CD4-positive, alpha-beta T cell (primary cell): Measurements from ENCODE around the gene C10orf120. TPM values are rescaled to one million over a fixed set of nuclear protein-coding genes. Genes with fewer than 3 reads are reported as not detected.

Experiments used
- ATAC-seq: fragments of 200-7000 bp; cut with Tn5 transposase; one replicate; pipeline ENCODE4 v1.10.0; 2022; ENCODE audit warnings: mild to moderate bottlenecking; ENCODE audit not compliant: poor library complexity
- CTCF ChIA-PET: fragments of 350-600 bp; sonication (Branson Sonifier 250); formaldehyde crosslinking; loops from one replicate; lab custom pipeline; 2021; ENCODE audit warnings: antibody characterized with exemption, inconsistent platforms; lab: Charles Lee
- POLR2A ChIA-PET: fragments of 350-600 bp; sonication (Branson Sonifier 250); formaldehyde crosslinking; loops from one replicate; lab custom pipeline; 2021; ENCODE audit warnings: antibody characterized with exemption, inconsistent platforms; lab: Charles Lee
- DNase-seq, 14 experiments: peaks; one replicate each; pipeline ENCODE4 v3.0.0-alpha.2; 2013 to 2020; ENCODE audit warnings: mixed read lengths in 2 of 14
- H3K27ac ChIP-seq, 2 donors: one replicate each; pipeline versions ENCODE4 v1.5.1 to v1.7.0; 2013; ENCODE audit warnings: low read length in 2 of 2, low read depth in 1 of 2, mild to moderate bottlenecking in 1 of 2
- H3K27me3 ChIP-seq, 2 experiments: 1 replicate in 1 of 2; 2 replicates in 1 of 2; pipeline versions ENCODE4 v1.6.1 to v1.7.0; 2013; ENCODE audit warnings: low read length in 2 of 2, control low read depth in 1 of 2, mild to moderate bottlenecking in 1 of 2, moderate library complexity in 1 of 2; ENCODE audit not compliant: insufficient read depth in 2 of 2, control insufficient read depth in 1 of 2
- H3K36me3 ChIP-seq: one replicate; pipeline ENCODE4 v1.6.1; 2013; ENCODE audit warnings: low read length, control low read depth; ENCODE audit not compliant: insufficient read depth
- H3K4me1 ChIP-seq: one replicate; pipeline ENCODE4 v1.6.1; 2013; ENCODE audit warnings: low read length, control low read depth; ENCODE audit not compliant: insufficient read depth
- H3K4me3 ChIP-seq: one replicate; pipeline ENCODE4 v1.5.1; 2013; ENCODE audit warnings: mild to moderate bottlenecking, low read length, moderate library complexity
- H3K9me3 ChIP-seq, 2 experiments: 1 replicate in 1 of 2; 2 replicates in 1 of 2; pipeline versions ENCODE4 v1.6.1 to v1.7.0; 2013; ENCODE audit warnings: low read length in 2 of 2, mild to moderate bottlenecking in 2 of 2, control low read depth in 1 of 2, moderate library complexity in 1 of 2; ENCODE audit not compliant: control insufficient read depth in 1 of 2, insufficient read depth in 1 of 2
- H3K27ac Mint-ChIP-seq: one replicate; pipeline ENCODE4 v1.8.0; 2020; ENCODE audit warnings: mixed read lengths
- H3K27me3 Mint-ChIP-seq: one replicate; pipeline ENCODE4 v1.8.0; 2021; ENCODE audit warnings: mixed read lengths
- H3K36me3 Mint-ChIP-seq: one replicate; pipeline ENCODE4 v1.8.0; 2021; ENCODE audit warnings: low read depth, mixed read lengths
- H3K4me1 Mint-ChIP-seq: one replicate; pipeline ENCODE4 v1.8.0; 2021; ENCODE audit warnings: low read depth, mixed read lengths
- H3K4me3 Mint-ChIP-seq: one replicate; pipeline ENCODE4 v1.8.0; 2020; ENCODE audit warnings: mild to moderate bottlenecking, mixed read lengths
- H3K9me3 Mint-ChIP-seq: one replicate; pipeline ENCODE4 v1.8.0; 2020; ENCODE audit warnings: mixed read lengths
- CTCF ChIP-seq: fragments of 200-600 bp; IDR thresholded peaks from one replicate; pipeline ENCODE4 v1.8.0; 2022; ENCODE audit warnings: antibody characterized with exemption, mild to moderate bottlenecking
- intact Hi-C, 2 experiments: fragments of 100-400 bp; cut with DNase I in 1 of 2; cut with micrococcal nuclease in 1 of 2; formaldehyde crosslinking; loops; one replicate each; pipeline versions ENCODE4 v1.15.1 to v1.9.0; 2023 to 2025; cut with DNase I, micrococcal nuclease
- total RNA-seq, 174 experiments: library from RNA in 2 of 174; stranded (reverse) in 2 of 174; gene quantifications; one replicate each; pipeline ENCODE4 v1.2.3 and lab custom pipeline; 2021 to 2026

The C10orf120 gene
- total RNA-seq, 2 experiments from 2014 or later, result not detected

- no peaks in the 10 kb centered on the region for H3K4me1 Mint-ChIP-seq
- Histone ChIP-seq H3K27ac (no peak overlapping the region), H3K4me1 (no peaks in the 10 kb centered on the region), H3K36me3 (no peaks in the 10 kb centered on the region), H3K27me3 (peaks cover 10 to 14% of the 10 kb centered on the region in 2 experiments), H3K9me3 (peaks cover 0 to 5% of the 10 kb centered on the region in 2 experiments), H3K4me3 (no peak overlapping the region)
- intact Hi-C loops, result no loop called here
- H3K27ac Mint-ChIP-seq, result no peak overlapping the region
- no peaks in the 10 kb centered on the region for H3K36me3 Mint-ChIP-seq
- H3K4me3 Mint-ChIP-seq, result no peak overlapping the region
- peaks cover 25% of the 10 kb centered on the region for H3K27me3 Mint-ChIP-seq
- no peak for TF ChIP-seq CTCF
- no peaks in the 10 kb centered on the region for H3K9me3 Mint-ChIP-seq
- ATAC-seq (no peak), DNase-seq (no peak)
- CTCF ChIA-PET, result no interaction called here
- POLR2A ChIA-PET, result no interaction called here
These were observed 21.4 kb downstream of the C10orf120 start for GRCh38 chr10:122678266-122678665.

- Mint-ChIP-seq H3K4me1 (no peaks in the 10 kb centered on the region), H3K36me3 (no peaks in the 10 kb centered on the region), H3K4me3 (no peak overlapping the region), H3K9me3 (no peaks in the 10 kb centered on the region), H3K27ac (no peak overlapping the region), H3K27me3 (peaks cover 41% of the 10 kb centered on the region)
- ATAC-seq (no peak), DNase-seq (no peak)
- H3K4me1 ChIP-seq, result no peaks in the 10 kb centered on the region
- H3K9me3 ChIP-seq, result peaks cover 0 to 3% of the 10 kb centered on the region in 2 experiments
- no peak overlapping the region for H3K4me3 ChIP-seq
- intact Hi-C loops, result no loop called here
- H3K36me3 ChIP-seq, result no peaks in the 10 kb centered on the region
- ChIA-PET POLR2A (no interaction called here), CTCF (no interaction called here)
- no peak for TF ChIP-seq CTCF
- H3K27ac ChIP-seq, result no peak overlapping the region
- H3K27me3 ChIP-seq, result peaks cover 10 to 14% of the 10 kb centered on the region in 2 experiments
These were observed 24.4 kb downstream of the C10orf120 start for GRCh38 chr10:122675278-122675677.

- Histone ChIP-seq H3K4me3 (no peak overlapping the region), H3K27me3 (peaks cover 10 to 14% of the 10 kb centered on the region in 2 experiments), H3K4me1 (no peaks in the 10 kb centered on the region), H3K9me3 (peaks cover 0 to 3% of the 10 kb centered on the region in 2 experiments), H3K27ac (no peak overlapping the region), H3K36me3 (no peaks in the 10 kb centered on the region)
- CTCF ChIA-PET, result no interaction called here
- no peaks in the 10 kb centered on the region for H3K9me3 Mint-ChIP-seq
- intact Hi-C loops, result no loop called here
- H3K27me3 Mint-ChIP-seq, result peaks cover 44% of the 10 kb centered on the region
- ATAC-seq (no peak), DNase-seq (no peak)
- H3K27ac Mint-ChIP-seq, result no peak overlapping the region
- TF ChIP-seq CTCF, result no peak
- no peaks in the 10 kb centered on the region for H3K36me3 Mint-ChIP-seq
- H3K4me3 Mint-ChIP-seq, result no peak overlapping the region
- POLR2A ChIA-PET, result no interaction called here
- H3K4me1 Mint-ChIP-seq, result no peaks in the 10 kb centered on the region
These were observed 24.9 kb downstream of the C10orf120 start for GRCh38 chr10:122674781-122675180.
